NCI-H2227 (cell line): ENCODE data around the gene DYTN.

Source experiments
- DNase-seq: peaks from one replicate; lab custom pipeline; 2025; ENCODE audit not compliant: unreplicated experiment; lab: John Stamatoyannopoulos, UW

DYTN gene

GRCh38 chr2:206615417-206616089 is 102.6 kb downstream of the DYTN start:
- DNase-seq, result no peak

- DNase-seq, result no peak
Observed at GRCh38 chr2:206614811-206615210, 103.4 kb downstream of the DYTN start.

GRCh38 chr2:206611736-206612135 is 106.5 kb downstream of the DYTN start:
- DNase-seq, result no peak

- no peak for DNase-seq
Observed at GRCh38 chr2:206611191-206611590, 107.0 kb downstream of the DYTN start.

GRCh38 chr2:206610451-206610850 is 107.7 kb downstream of the DYTN start:
- DNase-seq, result no peak

- DNase-seq, result no peak
Observed at GRCh38 chr2:206603243-206603642, 115.0 kb downstream of the DYTN start.
